Mammary epithelial cell (primary cell): ENCODE measurements around the gene SLC27A1.

Experiments
- CTCF ChIP-seq, 2 donors: IDR thresholded peaks in 1 of 2; conservative IDR thresholded peaks in 1 of 2; 2 replicates each; pipeline ENCODE4 v1.5.1; 2011 to 2012; ENCODE audit warnings: inconsistent platforms in 2 of 2, low read length in 2 of 2, mild to moderate bottlenecking in 2 of 2, control low read depth in 1 of 2, low read depth in 1 of 2; ENCODE audit not compliant: insufficient read depth in 1 of 2; ENCODE audit errors: extremely low read depth in 1 of 2
- EZH2 ChIP-seq: IDR thresholded peaks from 2 replicates; pipeline ENCODE4 v1.6.1; 2012; ENCODE audit warnings: low read length, inconsistent platforms, borderline replicate concordance

- TF ChIP-seq CTCF (conservative IDR thresholded peaks at IDR 0.05 in 1 of 2, IDR thresholded peaks at IDR 0.05 in 1 of 2; ENCODE audit: extremely low read depth in 1 of 2, insufficient read depth in 1 of 2, low read depth in 1 of 2, low read length in 2 of 2) (no peak), EZH2 (no peak)
Measured at GRCh38 chr19:17491287-17491686, 21.0 kb downstream of the SLC27A1 start.
